Cerebellar nuclear complex (tissue), 1 donor: ENCODE results near the gene UXT.
A peak's percentile ranks its signal among the peaks of the same experiment; 100 is the strongest.

Source experiments
- DNase-seq, 2 experiments: peaks; one replicate each; lab custom pipeline; 2025; lab: John Stamatoyannopoulos, UW

UXT gene

DNA sequence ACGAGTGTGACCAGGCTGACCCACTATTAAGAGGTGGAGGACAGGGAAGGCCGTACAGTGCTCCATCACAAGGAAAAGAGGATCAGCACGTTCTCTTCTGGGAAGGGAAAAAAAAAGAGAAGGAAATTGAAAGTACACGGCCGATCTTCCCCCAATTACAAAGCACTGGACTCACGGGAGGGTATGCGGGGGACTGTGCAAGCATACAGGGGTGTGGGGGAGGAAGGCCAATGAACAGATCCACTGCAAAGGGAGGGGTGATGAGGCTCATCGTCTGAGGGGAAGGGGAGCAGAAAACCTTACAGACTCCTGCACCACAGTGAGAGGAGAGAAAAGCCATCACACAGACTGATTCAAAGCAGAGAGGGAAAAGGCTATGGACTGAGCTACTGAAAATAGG is 9.7 kb downstream of the UXT start:
- no peak for DNase-seq

- no peak for DNase-seq
Measured at GRCh38 chrX:47648376-47648775, 10.6 kb downstream of the UXT start.

DNA sequence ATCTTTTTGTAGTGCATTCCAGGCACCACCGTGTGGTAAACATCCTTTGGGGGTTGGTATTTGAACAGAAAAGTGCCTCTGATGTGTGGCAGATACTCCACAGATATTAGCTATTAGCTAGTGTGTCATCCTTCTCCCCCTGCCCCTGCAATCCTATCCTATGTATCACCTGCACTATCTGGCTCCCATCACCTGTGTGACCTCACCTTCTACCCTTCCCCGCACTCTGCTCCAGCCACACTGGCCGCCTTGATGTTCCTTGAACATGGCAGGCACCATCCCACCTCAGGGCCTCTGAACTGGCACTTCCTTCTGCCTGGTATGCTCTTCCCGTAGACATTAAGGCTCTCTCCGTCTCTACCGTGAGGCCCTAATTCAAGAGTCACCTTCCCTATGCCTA is 12.3 kb downstream of the UXT start:
- DNase-seq, result no peak

DNA sequence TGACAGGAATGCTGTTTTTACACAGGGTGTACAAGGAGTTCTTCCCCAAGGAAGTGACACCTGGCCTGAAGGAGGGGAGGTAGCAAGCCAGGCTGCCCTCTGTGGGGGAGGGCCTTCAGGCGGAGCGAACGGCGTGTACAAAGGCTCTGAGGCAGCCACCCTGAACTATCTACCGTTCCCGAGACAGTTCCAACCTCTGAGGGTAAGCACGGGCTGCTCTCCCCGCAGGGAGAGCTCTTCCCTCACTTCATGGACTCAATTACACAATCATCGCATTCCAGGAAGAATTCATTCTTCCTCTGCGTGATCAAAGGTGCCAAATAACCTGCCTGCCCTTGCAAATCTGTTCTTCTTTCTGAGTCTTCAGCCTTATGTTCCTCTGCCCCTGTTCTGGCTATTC is 13.4 kb downstream of the UXT start:
- DNase-seq, result no peak

- DNase-seq, result peak in 1 of 2 experiments; percentile 29
Measured at GRCh38 chrX:47644557-47645091, 14.4 kb downstream of the UXT start.

DNA sequence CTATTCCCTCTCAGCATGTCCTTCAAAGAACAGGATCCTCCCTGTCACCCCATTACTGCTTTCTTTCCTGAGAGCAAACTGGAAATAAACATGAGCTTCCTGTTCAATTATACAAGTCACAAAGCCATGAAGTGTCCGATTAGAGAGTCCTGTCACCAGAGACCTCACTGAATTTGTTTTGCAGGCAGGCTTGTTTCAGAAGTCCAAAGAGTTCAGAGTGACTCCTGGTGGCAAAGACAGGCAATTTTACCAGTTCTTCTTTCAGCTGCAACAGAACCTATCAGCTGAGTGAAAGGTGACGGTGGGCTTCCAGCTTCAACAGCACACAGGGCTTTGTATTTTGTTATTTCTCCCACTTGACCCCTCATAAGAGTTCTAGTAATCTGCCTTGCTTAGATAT is 15.1 kb downstream of the UXT start:
- DNase-seq, result no peak

- DNase-seq, result no peak
Measured at GRCh38 chrX:47638816-47639215, 20.2 kb downstream of the UXT start.

GRCh38 chrX:47637546-47638195 is 21.3 kb downstream of the UXT start:
- peak in 1 of 2 experiments; percentile 33 for DNase-seq

DNA sequence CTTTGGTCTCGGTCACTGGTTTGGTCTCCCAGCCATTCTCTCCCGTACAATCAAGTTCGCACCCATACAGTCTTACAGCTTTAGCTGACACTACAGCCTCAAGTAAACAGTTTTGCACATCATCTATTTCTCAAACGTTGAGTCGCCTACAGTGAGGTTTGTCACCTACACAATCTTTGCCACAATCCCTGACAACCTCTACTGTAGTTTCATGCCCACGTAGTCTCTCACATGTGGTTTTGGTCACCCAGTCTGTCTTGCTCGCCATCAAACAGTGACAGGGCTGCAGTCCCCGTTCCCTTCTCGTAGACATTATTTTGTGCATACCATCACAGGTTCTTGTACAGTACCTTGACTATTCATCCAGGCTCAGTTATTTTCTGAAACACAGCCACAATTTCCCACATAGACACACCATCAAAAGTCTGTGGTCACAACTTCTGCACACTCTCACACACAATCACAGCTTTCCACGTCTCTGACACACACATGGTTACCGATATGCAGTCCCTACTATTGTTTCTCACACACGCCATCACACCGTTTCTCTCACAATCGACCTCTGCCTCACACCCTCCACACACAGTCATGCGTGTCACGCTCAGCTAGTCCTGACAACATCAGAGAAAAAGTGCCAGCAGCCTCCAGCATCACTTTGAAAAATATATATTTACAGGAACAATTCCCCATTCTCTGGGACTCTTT is 24.0 kb downstream of the UXT start:
- no peak for DNase-seq

GRCh38 chrX:47633689-47634590 is 25.0 kb downstream of the UXT start:
- DNase-seq, result no peak

DNA sequence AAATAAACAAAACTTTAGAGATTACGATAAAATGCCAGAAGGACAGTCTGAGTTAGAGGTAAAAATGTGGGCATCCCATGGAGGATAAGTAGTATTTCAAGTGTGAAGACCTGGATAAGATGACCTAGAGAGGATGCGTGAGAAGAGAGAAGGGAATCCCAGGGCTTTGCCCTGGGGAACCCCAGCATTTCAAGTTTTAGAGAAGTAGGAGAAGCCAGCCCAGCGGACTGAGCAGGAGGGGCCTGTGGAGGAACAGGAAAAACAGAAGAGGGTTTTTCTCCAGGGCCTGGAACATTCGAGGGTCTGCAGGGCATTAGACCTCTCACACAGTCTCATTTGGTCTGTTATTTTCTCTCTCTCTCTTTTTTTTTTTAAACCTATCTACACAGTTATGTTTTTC is 26.3 kb downstream of the UXT start:
- no peak for DNase-seq

GRCh38 chrX:47631676-47632075 is 27.3 kb downstream of the UXT start:
- no peak for DNase-seq

- DNase-seq, result no peak
Measured at GRCh38 chrX:47629419-47630200, 29.4 kb downstream of the UXT start, which contains the start of gene CFP. Gene CFP, minus strand, starts transcription at chrX:47629930. Its CDS starts 86 bp downstream, at chrX:47629844.

DNA sequence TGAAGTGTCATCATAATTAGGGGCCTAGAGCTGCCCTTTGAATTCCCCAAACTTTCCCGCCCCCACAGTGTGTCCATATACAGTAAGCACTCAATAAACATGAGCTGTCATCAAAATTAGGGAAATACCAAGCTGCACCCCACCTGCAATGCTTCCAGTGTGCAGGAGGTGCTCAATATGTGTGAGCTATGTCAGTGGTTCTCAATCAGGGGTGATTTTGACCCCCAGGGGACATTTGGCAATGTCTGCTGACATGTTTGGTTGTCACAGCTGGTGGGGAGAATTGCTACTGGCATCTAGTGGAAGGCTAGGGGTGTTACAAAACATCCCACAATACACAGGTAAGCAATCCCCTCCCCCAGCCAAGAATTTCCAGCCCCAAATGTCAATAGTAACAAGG is 30.0 kb downstream of the UXT start:
- no peak for DNase-seq

DNA sequence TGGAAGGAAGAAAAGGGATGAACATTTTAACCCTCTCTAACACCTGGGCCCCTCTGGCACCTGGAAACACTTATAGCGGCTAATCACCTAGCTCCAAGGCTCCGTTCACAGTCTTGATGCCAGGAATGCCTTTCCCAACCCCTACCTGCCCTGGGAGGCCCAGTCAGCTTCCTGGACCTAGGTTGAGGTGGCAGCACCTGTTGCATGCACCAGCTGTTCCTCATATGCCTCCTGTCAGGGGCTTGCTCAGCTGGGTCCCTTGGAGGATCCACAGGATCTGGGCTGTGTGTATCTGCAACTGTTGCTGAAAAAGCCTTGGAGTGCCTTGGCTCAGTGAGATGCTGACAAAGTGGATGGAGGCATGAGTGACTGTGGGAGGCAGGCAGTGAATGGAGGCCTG is 33.6 kb downstream of the UXT start:
- DNase-seq, result no peak

DNA sequence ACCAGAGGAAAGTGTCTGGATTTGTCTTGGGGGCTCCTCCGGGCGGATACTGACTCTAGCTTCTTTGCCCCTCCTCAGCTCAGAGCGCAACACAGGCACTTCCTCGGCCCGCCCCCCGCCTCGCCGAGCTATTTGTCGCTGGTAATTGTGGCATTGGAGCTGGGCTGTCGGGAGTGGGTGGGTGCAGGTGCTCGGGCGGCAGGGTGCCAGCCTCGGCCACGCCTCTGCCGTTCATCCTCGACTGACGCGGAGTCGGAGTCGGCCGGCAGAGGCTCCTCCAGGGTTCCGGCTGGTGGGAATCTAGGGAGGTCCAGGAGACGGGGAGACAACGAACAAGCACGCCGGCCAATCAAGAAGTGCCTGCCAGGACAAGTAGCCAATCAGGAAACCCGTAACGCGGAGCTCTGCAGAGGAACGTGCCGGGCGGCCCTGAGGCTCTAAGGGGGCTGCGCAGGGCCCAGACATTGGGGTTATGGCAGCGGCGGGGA is 35.4 kb downstream of the UXT start:
- peak; percentile 29 to 69 for DNase-seq

DNA sequence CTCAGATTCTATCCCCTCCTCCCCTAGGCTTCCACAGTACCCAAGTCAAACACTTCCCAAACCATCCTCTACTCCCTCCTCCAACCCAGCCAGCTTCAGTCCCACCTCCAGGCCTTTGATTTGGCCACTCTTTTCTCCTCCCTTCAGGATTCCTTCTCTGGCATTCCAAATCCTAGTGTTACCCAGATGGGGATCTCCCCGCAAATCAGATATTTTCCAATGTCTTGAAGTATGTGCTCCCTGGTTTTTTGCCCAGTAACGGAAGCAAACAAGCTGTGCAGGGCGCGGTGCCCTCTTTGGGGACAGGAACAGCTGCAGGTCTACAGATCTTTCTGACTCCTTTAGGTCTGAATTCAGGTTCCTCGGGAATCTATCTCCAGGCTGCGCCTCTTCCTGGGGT is 37.1 kb downstream of the UXT start:
- no peak for DNase-seq

- DNase-seq, result no peak
Measured at GRCh38 chrX:47620303-47620685, 38.7 kb downstream of the UXT start.

DNA sequence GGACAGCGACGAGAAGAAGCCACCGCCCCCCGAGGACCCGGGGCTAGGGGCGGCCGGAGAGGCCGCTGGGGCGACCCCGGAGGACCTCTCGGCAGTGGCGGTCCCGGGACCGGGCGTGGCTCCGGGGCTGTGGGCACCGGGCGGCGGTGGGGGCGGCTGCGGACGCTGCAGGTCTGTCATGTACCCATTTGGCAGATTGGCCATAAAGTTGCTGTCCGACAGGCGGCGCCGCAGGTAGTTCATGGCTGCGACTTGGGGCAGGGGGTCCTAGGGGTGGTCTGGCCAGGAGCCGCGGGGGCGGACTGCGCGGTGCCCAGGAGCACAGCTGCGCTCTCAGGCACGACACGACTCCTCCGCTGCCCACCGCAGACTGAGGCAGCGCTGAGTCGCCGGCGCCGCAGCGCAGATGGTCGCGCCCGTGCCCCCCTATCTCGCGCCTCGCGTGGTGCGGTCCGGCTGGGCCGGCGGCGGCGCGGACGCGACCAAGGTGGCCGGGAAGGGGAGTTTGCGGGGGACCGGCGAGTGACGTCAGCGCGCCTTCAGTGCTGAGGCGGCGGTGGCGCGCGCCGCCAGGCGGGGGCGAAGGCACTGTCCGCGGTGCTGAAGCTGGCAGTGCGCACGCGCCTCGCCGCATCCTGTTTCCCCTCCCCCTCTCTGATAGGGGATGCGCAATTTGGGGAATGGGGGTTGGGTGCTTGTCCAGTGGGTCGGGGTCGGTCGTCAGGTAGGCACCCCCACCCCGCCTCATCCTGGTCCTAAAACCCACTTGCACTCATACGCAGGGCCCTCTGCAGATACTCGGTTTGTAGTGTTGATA is 39.3 kb downstream of the UXT start, which contains the start of gene SYN1:
SYN1 (minus strand) TSS at position 372 of the 817 bp plus-strand sequence; CDS start at position 243, 129 bp downstream.
- DNase-seq, result peak in 1 of 2 experiments; percentile 21

DNA sequence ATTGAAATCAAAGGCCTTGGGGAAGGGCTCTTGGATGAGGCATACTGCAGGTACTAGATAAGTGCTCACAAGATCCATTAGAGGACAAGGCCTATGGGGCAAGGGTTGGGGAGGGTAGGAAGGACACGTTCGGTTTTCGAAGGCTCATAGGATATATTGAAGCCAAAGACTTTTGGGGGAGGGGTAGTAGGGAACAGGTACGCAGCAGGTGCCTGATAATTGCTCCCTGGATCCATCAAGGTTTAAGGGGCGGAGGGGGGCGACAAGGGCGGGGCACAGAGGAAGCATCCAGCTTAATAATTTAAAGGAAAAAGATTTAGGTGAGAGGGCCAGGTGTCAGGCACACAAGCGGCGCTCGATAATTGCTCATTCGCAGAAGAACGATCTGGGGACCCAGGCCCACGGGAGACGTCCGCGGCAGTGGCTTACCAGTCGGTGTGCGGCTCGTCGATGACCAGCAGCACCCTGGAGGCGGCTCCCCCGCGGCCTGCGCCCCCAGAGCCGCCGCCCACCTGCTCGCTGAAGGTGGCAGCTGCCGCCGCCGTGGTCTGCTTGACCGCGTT is 40.0 kb downstream of the UXT start:
- DNase-seq, result no peak
